K562 (cell line): ENCODE measurements around the gene STARD13. TPM values are rescaled to one million over a fixed set of nuclear protein-coding genes. Genes with fewer than 3 reads are reported as not detected.

Experiments
- ATAC-seq: fragments of 200-7000 bp; cut with Tn5 transposase; 3 replicates; pipeline ENCODE4 v1.9.1; 2020; ENCODE audit warnings: moderate library complexity
- BruUV-seq: library from RNA; stranded (reverse); fragments of 400-500 nt; replicated peaks from 2 replicates; lab custom pipeline; 2021; lab: Mats Ljungman, UMichigan
- CTCF ChIA-PET: fragments of 300-600 bp; formaldehyde crosslinking; extraction: SDS; loops from one replicate; lab custom pipeline; 2021; ENCODE audit warnings: low intra/inter-chr PET ratio; lab: Yijun Ruan, JAX
- POLR2A ChIA-PET: fragments of 300-600, 350-650 bp; sonication (Branson Sonifier 250); formaldehyde crosslinking; extraction: SDS; loops from one replicate; lab custom pipeline; 2021; ENCODE audit warnings: antibody characterized with exemption, inconsistent platforms; lab: Yijun Ruan, JAX
- DNase-seq, 4 experiments: peaks; one replicate each; pipeline versions ENCODE4 v3.0.0 to v3.0.0-alpha.2; 2011 to 2018; ENCODE audit warnings: low spot score in 3 of 4, mixed read lengths in 3 of 4; ENCODE audit errors: extremely low read depth in 1 of 4
- FAIRE-seq: peaks from 2 replicates; lab custom pipeline; 2011; peaks lifted over from hg19 to GRCh38; lab: Jason Lieb, UNC
- H2AFZ ChIP-seq: 2 replicates; pipeline ENCODE4 v1.6.0; 2011; ENCODE audit warnings: low read depth, low read length, control low read depth, inconsistent platforms
- H3K27ac ChIP-seq: fragments of 200-600 bp; 3 replicates; pipeline ENCODE4 v1.8.0; 2011; ENCODE audit warnings: low read depth, mild to moderate bottlenecking, control low read depth, inconsistent platforms, low read length, moderate library complexity, mixed read lengths; ENCODE audit errors: extremely low read depth
- H3K27me3 ChIP-seq, 2 experiments: fragments of 300-600 bp in 1 of 2; 2 replicates in 1 of 2; 3 replicates in 1 of 2; pipeline versions ENCODE4 v1.6.0 to v1.8.0; 2011; ENCODE audit warnings: inconsistent platforms in 2 of 2, low read length in 2 of 2, mild to moderate bottlenecking in 1 of 2, mixed read lengths in 1 of 2, moderate library complexity in 1 of 2; ENCODE audit not compliant: control insufficient read depth in 2 of 2, insufficient read depth in 2 of 2
- H3K36me3 ChIP-seq: fragments of 300-600 bp; 3 replicates; pipeline ENCODE4 v1.8.0; 2011; ENCODE audit warnings: mild to moderate bottlenecking, low read length, inconsistent platforms; ENCODE audit not compliant: control insufficient read depth, insufficient read depth
- H3K4me1 ChIP-seq, 2 experiments: fragments of 200-600 bp in 1 of 2; replicated peaks in 1 of 2; 2 replicates in 1 of 2; 3 replicates in 1 of 2; pipeline versions ENCODE4 v1.5.1 to v1.8.0; 2011; ENCODE audit warnings: inconsistent platforms in 2 of 2, low read length in 2 of 2, mild to moderate bottlenecking in 1 of 2, mixed read lengths in 1 of 2, moderate library complexity in 1 of 2; ENCODE audit not compliant: control insufficient read depth in 2 of 2, insufficient read depth in 2 of 2
- H3K4me2 ChIP-seq: 2 replicates; pipeline ENCODE4 v1.6.1; 2011; ENCODE audit warnings: low read length, control low read depth, inconsistent platforms, mixed read lengths; ENCODE audit not compliant: insufficient read depth
- H3K4me3 ChIP-seq: fragments of 200-600 bp; sonication (generic), shearing (Covaris generic); 2 replicates; pipeline ENCODE4 v1.5.1; 2016; ENCODE audit warnings: control low read depth, inconsistent platforms
- H3K79me2 ChIP-seq: fragments of 200-600 bp; 3 replicates; pipeline ENCODE4 v1.8.0; 2011; ENCODE audit warnings: low read length, inconsistent platforms; ENCODE audit not compliant: control insufficient read depth, insufficient read depth
- H3K9ac ChIP-seq, 2 experiments: 2 replicates each; pipeline versions ENCODE4 v1.6.0 to v1.6.1; 2011; ENCODE audit warnings: low read depth in 2 of 2, low read length in 2 of 2, control low read depth in 1 of 2, inconsistent platforms in 1 of 2, mild to moderate bottlenecking in 1 of 2, mixed read lengths in 1 of 2; ENCODE audit not compliant: insufficient read depth in 1 of 2
- H3K9me1 ChIP-seq: one replicate; pipeline ENCODE4 v1.6.0; 2011; ENCODE audit warnings: inconsistent platforms, mild to moderate bottlenecking, low read length, moderate library complexity; ENCODE audit not compliant: control insufficient read depth, insufficient read depth
- H3K9me3 ChIP-seq: replicated peaks from 2 replicates; pipeline ENCODE4 v1.5.1; 2011; ENCODE audit warnings: low read depth, low read length, inconsistent platforms; ENCODE audit not compliant: control insufficient read depth, insufficient read depth
- H4K20me1 ChIP-seq: replicated peaks from 2 replicates; pipeline ENCODE4 v1.6.1; 2011; ENCODE audit warnings: low read length, inconsistent platforms, mixed read lengths; ENCODE audit not compliant: control insufficient read depth, insufficient read depth
- BCL6 ChIP-seq: fragments of 250-450 bp; sonication (Bioruptor Pico); IDR thresholded peaks from 2 replicates; pipeline ENCODE4 v1.4.0; 2020
- BHLHE40 ChIP-seq: IDR thresholded peaks from 2 replicates; pipeline ENCODE4 v1.6.1; 2011; ENCODE audit warnings: low read length, improper control_type of control experiment
- CBX8 ChIP-seq: fragments of 200-600 bp; sonication (generic); IDR thresholded peaks from 2 replicates; pipeline ENCODE4 v1.6.1; 2012; ENCODE audit warnings: borderline replicate concordance, mixed run types, low read depth, mild to moderate bottlenecking, moderate library complexity, mixed read lengths, low read length, control low read depth, inconsistent platforms; ENCODE audit not compliant: poor library complexity, severe bottlenecking; ENCODE audit errors: extremely low read depth
- DIDO1 ChIP-seq: fragments of 450-650 bp; IDR thresholded peaks from 2 replicates; pipeline ENCODE4 v1.6.1; 2016; ENCODE audit warnings: low read depth, missing biosample characterization, missing genetic modification characterization
- ETV1 ChIP-seq: fragments of 450-650 bp; conservative IDR thresholded peaks from 2 replicates; pipeline ENCODE4 v1.6.1; 2016; ENCODE audit warnings: missing genetic modification characterization, control low read depth, low read depth, missing compliant biosample characterization
- HNRNPH1 ChIP-seq: fragments of 200-400 bp; formaldehyde crosslinking; optimal IDR thresholded peaks from 2 replicates; pipeline ENCODE3; 2017; ENCODE audit warnings: low read depth, mild to moderate bottlenecking, low read length, moderate library complexity
- JUNB ChIP-seq: fragments of 450-650 bp; formaldehyde crosslinking; conservative IDR thresholded peaks from 2 replicates; pipeline ENCODE4 v1.4.0; 2020; ENCODE audit warnings: mild to moderate bottlenecking
- LCOR ChIP-seq: sonication (generic); formaldehyde crosslinking; IDR thresholded peaks from 2 replicates; pipeline ENCODE4 v1.8.0; 2022; ENCODE audit warnings: mild to moderate bottlenecking, missing genetic modification reagents
- MEIS2 ChIP-seq: fragments of 450-650 bp; IDR thresholded peaks from 2 replicates; pipeline ENCODE4 v1.6.1; 2014; ENCODE audit warnings: mild to moderate bottlenecking; ENCODE audit not compliant: partially characterized antibody
- NR2C1 ChIP-seq, 2 experiments: fragments of 450-650 bp; IDR thresholded peaks; 2 replicates each; pipeline ENCODE4 v1.6.1; 2017; ENCODE audit warnings: mild to moderate bottlenecking in 2 of 2, antibody characterized with exemption in 1 of 2, inconsistent platforms in 1 of 2, missing compliant biosample characterization in 1 of 2, missing genetic modification characterization in 1 of 2
- POLR3G ChIP-seq: IDR thresholded peaks from 2 replicates; pipeline ENCODE4 v1.6.1; 2011; ENCODE audit not compliant: insufficient read length, insufficient replicate concordance; ENCODE audit errors: extremely low read depth
- PRPF4 ChIP-seq: fragments of 200-400 bp; formaldehyde crosslinking; IDR thresholded peaks from one replicate; pipeline ENCODE4 v1.6.1; 2017; ENCODE audit warnings: low read length, low read depth, mild to moderate bottlenecking; ENCODE audit not compliant: insufficient read depth, poor library complexity, severe bottlenecking
- RBM15 ChIP-seq: fragments of 200-400 bp; formaldehyde crosslinking; IDR thresholded peaks from 2 replicates; pipeline ENCODE4 v1.6.1; 2018; ENCODE audit warnings: mild to moderate bottlenecking, low read length, moderate library complexity; ENCODE audit not compliant: insufficient read depth
- SMARCA4 ChIP-seq: fragments of 450-650 bp; IDR thresholded peaks from 2 replicates; pipeline ENCODE4 v1.6.1; 2016
- ZNF143 ChIP-seq: sonication (generic); formaldehyde crosslinking; IDR thresholded peaks from 2 replicates; pipeline ENCODE4 v1.9.0; 2022; ENCODE audit warnings: mild to moderate bottlenecking, missing genetic modification reagents
- ZNF384 ChIP-seq: IDR thresholded peaks from 2 replicates; pipeline ENCODE4 v1.6.1; 2012; ENCODE audit warnings: low read depth, low read length, improper control_type of control experiment
- WGBS: fragments of 100-300 bp; shearing (Covaris generic); methylation state at CpG from one replicate; pipeline ENCODE4 v1.1.6; 2016; ENCODE audit warnings: low coverage, mixed read lengths; ENCODE audit not compliant: insufficient coverage; ENCODE audit errors: missing lambda C conversion rate; 5-methylcytosine and 5-hydroxymethylcytosine counted together
- in situ Hi-C: fragments of 300-500 bp; cut with MboI; formaldehyde crosslinking; loops from 4 replicates; pipeline ENCODE4 v1.15.0; 2018; ENCODE audit warnings: inconsistent platforms, mixed read lengths
- intact Hi-C: fragments of 100-400 bp; cut with micrococcal nuclease; formaldehyde crosslinking; loops from 2 replicates; pipeline ENCODE4 v1.14.2; 2022
- polyA plus RNA-seq, 8 experiments: library from polyadenylated mRNA; depleted of rRNA in 4 of 8; stranded (reverse) in 5 of 8; unstranded in 3 of 8; fragments of >200 nt; fragmentation: Nextera tagmentation in 2 of 8; fragmentation: Illumina TruSeq in 1 of 8; extraction: Ambion mirVana in 2 of 8; extraction: Trizol in 1 of 8; gene quantifications; 2 replicates each; pipeline versions ENCODE4 v1.2.1 to v1.2.3, GENCODE V29; 2011 to 2014; ENCODE audit warnings: inconsistent platforms in 1 of 8, missing spikeins in 1 of 8
- total RNA-seq, 7 experiments: library from RNA; depleted of rRNA in 6 of 7; stranded (reverse); fragments of >200 nt in 6 of 7; fragmentation: Illumina TruSeq in 2 of 7; extraction: Trizol in 2 of 7; gene quantifications; 2 replicates each; pipeline versions ENCODE4 v1.2.1 to v1.2.3, GENCODE V29; 2011 to 2021; ENCODE audit warnings: low replicate concordance in 1 of 7
- TF ChIP-seq, protein P1 (sequence below): fragments of 450-650 bp; IDR thresholded peaks from 2 replicates; pipeline ENCODE4 v1.6.1; 2017; ENCODE audit warnings: antibody characterized with exemption
- TF ChIP-seq, protein P2 (sequence below): fragments of 250-450 bp; sonication (Bioruptor Pico); IDR thresholded peaks from 2 replicates; pipeline ENCODE4 v1.5.0; 2021
- TF ChIP-seq, protein P3 (sequence below): sonication (generic); IDR thresholded peaks from 2 replicates; pipeline ENCODE4 v1.6.1; 2016

The STARD13 gene
- total and polyA plus RNA-seq, 9 of the 15 experiments (the other 6 are each of a cell fraction or from before 2014, with no cell fraction given) = 0.11 TPM; not detected in 8

DNA sequence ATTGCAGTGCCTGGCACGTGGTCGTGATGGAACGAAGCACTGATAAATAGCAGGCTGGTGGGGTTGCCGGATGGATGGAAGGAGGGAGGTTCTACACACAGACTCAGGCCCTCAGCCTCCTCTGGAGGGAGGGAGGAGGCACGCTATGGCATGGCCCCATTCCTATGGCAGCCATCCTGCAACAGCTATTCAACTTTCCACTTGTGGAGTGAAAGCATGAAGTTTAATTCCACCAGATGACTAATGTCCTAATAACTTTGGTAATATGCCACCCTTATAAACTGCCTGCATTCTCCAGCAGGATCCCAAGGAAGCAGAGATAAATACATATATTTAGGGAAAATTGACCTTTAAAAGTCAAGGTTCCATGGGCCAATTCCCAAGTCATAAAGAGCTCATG lies 176.9 kb downstream of the STARD13 start (continued):
- TF ChIP-seq LCOR (CRISPR knock-in tag) (no peak), BHLHE40 (no peak), JUNB (no peak), ETV1 (tag) (no peak), NR2C1 (IDR thresholded peaks at IDR 0.05) (no peak), NR2C1 (tag; IDR thresholded peaks at IDR 0.05) (no peak), MEIS2 (no peak), ZNF143 (CRISPR knock-in tag) (no peak), PRPF4 (no peak), BCL6 (CRISPR knock-in tag) (no peak)

DNA sequence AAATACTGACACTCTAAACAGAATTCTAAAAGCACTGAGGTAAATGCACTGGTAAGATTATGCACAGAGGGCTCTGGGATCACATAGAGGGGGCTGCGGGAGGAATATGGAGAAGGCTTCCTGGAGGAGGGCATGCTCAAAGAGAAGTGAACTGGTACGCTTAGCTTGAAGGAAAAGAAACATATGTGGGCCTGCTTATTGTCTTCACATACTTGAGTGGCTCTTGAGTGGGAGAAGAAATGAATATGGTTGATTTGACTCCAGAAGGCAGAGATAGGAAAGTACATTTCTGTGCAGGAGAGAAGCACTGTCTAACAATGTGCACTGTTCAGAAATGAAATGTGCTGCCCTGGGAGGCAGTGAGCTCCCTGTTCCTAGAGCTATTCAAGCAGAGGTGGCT lies 178.2 kb downstream of the STARD13 start:
- intact Hi-C loops (no loop called here), in situ Hi-C loops (no loop called here)
- ATAC-seq = no peak
- no peak overlapping the region for H2AFZ ChIP-seq
- ChIA-PET POLR2A (no interaction called here), CTCF (no interaction called here)
- H3K27ac ChIP-seq = no peak overlapping the region
- no peaks in the 10 kb centered on the region for H3K9me1 ChIP-seq
- no peaks in the 10 kb centered on the region for H4K20me1 ChIP-seq
- WGBS = 0% methylated on average over 2 of the region's 2 CpGs
- no peak overlapping the region for H3K9ac ChIP-seq
- H3K4me1 ChIP-seq = no peaks in the 10 kb centered on the region
- BruUV-seq = no TSS peak
- H3K79me2 ChIP-seq = no peaks in the 10 kb centered on the region
- no peaks in the 10 kb centered on the region for H3K9me3 ChIP-seq
- H3K4me2 ChIP-seq = no peak overlapping the region
- no peak for FAIRE-seq
- no peak for DNase-seq
- H3K36me3 ChIP-seq = no peaks in the 10 kb centered on the region
- no peaks in the 10 kb centered on the region for H3K27me3 ChIP-seq
- H3K4me3 ChIP-seq = no peak overlapping the region
- TF ChIP-seq, protein P1, sequence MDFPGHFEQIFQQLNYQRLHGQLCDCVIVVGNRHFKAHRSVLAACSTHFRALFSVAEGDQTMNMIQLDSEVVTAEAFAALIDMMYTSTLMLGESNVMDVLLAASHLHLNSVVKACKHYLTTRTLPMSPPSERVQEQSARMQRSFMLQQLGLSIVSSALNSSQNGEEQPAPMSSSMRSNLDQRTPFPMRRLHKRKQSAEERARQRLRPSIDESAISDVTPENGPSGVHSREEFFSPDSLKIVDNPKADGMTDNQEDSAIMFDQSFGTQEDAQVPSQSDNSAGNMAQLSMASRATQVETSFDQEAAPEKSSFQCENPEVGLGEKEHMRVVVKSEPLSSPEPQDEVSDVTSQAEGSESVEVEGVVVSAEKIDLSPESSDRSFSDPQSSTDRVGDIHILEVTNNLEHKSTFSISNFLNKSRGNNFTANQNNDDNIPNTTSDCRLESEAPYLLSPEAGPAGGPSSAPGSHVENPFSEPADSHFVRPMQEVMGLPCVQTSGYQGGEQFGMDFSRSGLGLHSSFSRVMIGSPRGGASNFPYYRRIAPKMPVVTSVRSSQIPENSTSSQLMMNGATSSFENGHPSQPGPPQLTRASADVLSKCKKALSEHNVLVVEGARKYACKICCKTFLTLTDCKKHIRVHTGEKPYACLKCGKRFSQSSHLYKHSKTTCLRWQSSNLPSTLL = no peak
- TF ChIP-seq SMARCA4 (no peak), CBX8 (no peak), ZNF384 (no peak), DIDO1 (tag) (no peak), POLR3G (no peak), RBM15 (no peak), HNRNPH1 (no peak)
- TF ChIP-seq, protein P2, sequence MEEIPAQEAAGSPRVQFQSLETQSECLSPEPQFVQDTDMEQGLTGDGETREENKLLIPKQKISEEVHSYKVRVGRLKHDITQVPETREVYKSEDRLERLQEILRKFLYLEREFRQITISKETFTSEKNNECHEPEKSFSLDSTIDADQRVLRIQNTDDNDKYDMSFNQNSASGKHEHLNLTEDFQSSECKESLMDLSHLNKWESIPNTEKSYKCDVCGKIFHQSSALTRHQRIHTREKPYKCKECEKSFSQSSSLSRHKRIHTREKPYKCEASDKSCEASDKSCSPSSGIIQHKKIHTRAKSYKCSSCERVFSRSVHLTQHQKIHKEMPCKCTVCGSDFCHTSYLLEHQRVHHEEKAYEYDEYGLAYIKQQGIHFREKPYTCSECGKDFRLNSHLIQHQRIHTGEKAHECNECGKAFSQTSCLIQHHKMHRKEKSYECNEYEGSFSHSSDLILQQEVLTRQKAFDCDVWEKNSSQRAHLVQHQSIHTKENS (CRISPR knock-in tag) = no peak
- TF ChIP-seq, protein P3, sequence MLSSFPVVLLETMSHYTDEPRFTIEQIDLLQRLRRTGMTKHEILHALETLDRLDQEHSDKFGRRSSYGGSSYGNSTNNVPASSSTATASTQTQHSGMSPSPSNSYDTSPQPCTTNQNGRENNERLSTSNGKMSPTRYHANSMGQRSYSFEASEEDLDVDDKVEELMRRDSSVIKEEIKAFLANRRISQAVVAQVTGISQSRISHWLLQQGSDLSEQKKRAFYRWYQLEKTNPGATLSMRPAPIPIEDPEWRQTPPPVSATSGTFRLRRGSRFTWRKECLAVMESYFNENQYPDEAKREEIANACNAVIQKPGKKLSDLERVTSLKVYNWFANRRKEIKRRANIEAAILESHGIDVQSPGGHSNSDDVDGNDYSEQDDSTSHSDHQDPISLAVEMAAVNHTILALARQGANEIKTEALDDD = no peak
